ENCODE data around the gene MKRN2OS. TPM values are rescaled to one million over a fixed set of nuclear protein-coding genes. Genes with fewer than 3 reads are reported as not detected.

The MKRN2OS gene
- total and polyA plus RNA-seq, 10 of the 15 experiments (the other 5 are each of a cell fraction or from before 2014, with no cell fraction given), result 0.20 to 1.0 (median 0.40) TPM; not detected in 4

DNA sequence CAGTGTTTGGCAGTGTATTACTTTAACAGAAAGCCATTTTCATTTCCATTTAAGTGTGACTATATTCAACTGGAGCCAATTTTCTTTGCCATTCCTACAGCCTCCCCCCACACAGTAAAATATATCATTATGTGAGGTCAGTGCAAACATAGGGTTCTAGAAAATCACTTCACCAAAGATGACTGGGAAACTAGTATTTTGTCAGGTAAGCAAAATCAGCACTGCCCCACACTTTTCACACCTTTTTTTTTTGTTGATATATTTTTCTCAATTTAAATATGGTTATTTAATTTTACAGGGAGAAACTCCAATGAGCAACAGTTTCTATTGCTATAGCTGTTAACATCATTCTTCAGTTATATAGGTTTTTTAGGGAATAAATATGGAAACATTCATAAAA lies 29.7 kb downstream of the MKRN2OS start:
- FAIRE-seq (no peak), DNase-seq (ENCODE audit: low read depth, low spot score) (no peak), ATAC-seq (no peak)
- Histone ChIP-seq H2AFZ (ENCODE audit: control insufficient read depth, low read depth, low read length) (no peak overlapping the region), H3K27ac (ENCODE audit: control insufficient read depth, insufficient read depth) (no peak overlapping the region), H3K9ac (ENCODE audit: control insufficient read depth, insufficient read depth, low read length) (no peak overlapping the region), H3K4me1 (ENCODE audit: control insufficient read depth, insufficient read depth, low read length) (no peaks in the 10 kb centered on the region), H3K36me3 (ENCODE audit: control insufficient read depth in 2 of 2, insufficient read depth in 2 of 2, low read length in 1 of 2) (peaks cover 0 to 5% of the 10 kb centered on the region in 2 experiments; a peak in 1 of 4 replicates), H3K4me3 (no peak overlapping the region), H3K79me2 (ENCODE audit: control insufficient read depth, insufficient read depth, low read length) (no peaks in the 10 kb centered on the region), H3K27me3 (replicated peaks in 1 of 2; ENCODE audit: control insufficient read depth in 2 of 2, insufficient read depth in 2 of 2, low read length in 1 of 2) (no peaks in the 10 kb centered on the region), H3K9me3 (replicated peaks; ENCODE audit: control insufficient read depth, insufficient read depth, low read length) (no peaks in the 10 kb centered on the region), H3K4me2 (ENCODE audit: control insufficient read depth, insufficient read depth) (no peak overlapping the region), H4K20me1 (ENCODE audit: control insufficient read depth, insufficient read depth) (no peaks in the 10 kb centered on the region)
- ChIA-PET SMC1A (ENCODE audit: uncharacterized antibody, unreplicated experiment) (no interaction called here), POLR2A (no interaction called here), CTCF (no interaction called here), RAD21 (ENCODE audit: unreplicated experiment) (no interaction called here)
- BruUV-seq (replicated peaks), result no TSS peak
- in situ Hi-C loops (cut with MboI) (no loop called here), intact Hi-C loops (cut with micrococcal nuclease; ENCODE audit: unreplicated experiment) (no loop called here)
- TF ChIP-seq MEF2B (IDR thresholded peaks at IDR 0.05; ENCODE audit: partially characterized antibody, poor library complexity, severe bottlenecking) (no peak), EZH2 (IDR thresholded peaks at IDR 0.05; ENCODE audit: borderline replicate concordance, control insufficient read depth, low read depth, low read length) (no peak)

- intact Hi-C loops (cut with micrococcal nuclease; ENCODE audit: unreplicated experiment), result no loop called here
- Histone ChIP-seq H3K9ac (ENCODE audit: control insufficient read depth, insufficient read depth, low read length) (no peak overlapping the region), H3K9me3 (replicated peaks; ENCODE audit: control insufficient read depth, insufficient read depth, low read length) (no peaks in the 10 kb centered on the region), H3K36me3 (ENCODE audit: control insufficient read depth in 2 of 2, insufficient read depth in 2 of 2, low read length in 1 of 2) (peaks cover 0 to 10% of the 10 kb centered on the region in 2 experiments; a peak in 1 of 4 replicates), H3K4me3 (no peak overlapping the region), H2AFZ (ENCODE audit: control insufficient read depth, low read depth, low read length) (no peak overlapping the region), H3K27ac (ENCODE audit: control insufficient read depth, insufficient read depth) (no peak overlapping the region), H3K79me2 (ENCODE audit: control insufficient read depth, insufficient read depth, low read length) (no peaks in the 10 kb centered on the region), H3K27me3 (replicated peaks in 1 of 2; ENCODE audit: control insufficient read depth in 2 of 2, insufficient read depth in 2 of 2, low read length in 1 of 2) (no peaks in the 10 kb centered on the region), H4K20me1 (ENCODE audit: control insufficient read depth, insufficient read depth) (no peaks in the 10 kb centered on the region), H3K4me1 (ENCODE audit: control insufficient read depth, insufficient read depth, low read length) (no peaks in the 10 kb centered on the region), H3K4me2 (ENCODE audit: control insufficient read depth, insufficient read depth) (no peak overlapping the region)
- ATAC-seq (no peak), FAIRE-seq (no peak), DNase-seq (ENCODE audit: low read depth, low spot score) (no peak)
- SMC1A ChIA-PET (ENCODE audit: uncharacterized antibody, unreplicated experiment), result interaction anchor here (0.6 kb wide), 1 partner anchor 92 kb away, joined by 3 read pairs; no protein-coding TSS in a partner anchor
- POLR2A ChIA-PET, result no interaction called here
- RAD21 ChIA-PET (ENCODE audit: unreplicated experiment), result no interaction called here
- CTCF ChIA-PET, result no interaction called here
- no TSS peak for BruUV-seq (replicated peaks)
- 99% methylated on average over 5 of the region's 5 CpGs for WGBS (ENCODE audit: insufficient coverage, insufficient replicate concordance, low lambda C conversion rate, missing lambda C conversion rate)
- in situ Hi-C loops (cut with MboI), result no loop called here
- no peak for TF ChIP-seq PML (IDR thresholded peaks at IDR 0.05; ENCODE audit: low read length)
- TF ChIP-seq SREBF1 (IDR thresholded peaks at IDR 0.05; ENCODE audit: low read length), result no peak
- no peak for TF ChIP-seq ZBTB4 (CRISPR knock-in tag; IDR thresholded peaks at IDR 0.05)
- TF ChIP-seq, protein P1, sequence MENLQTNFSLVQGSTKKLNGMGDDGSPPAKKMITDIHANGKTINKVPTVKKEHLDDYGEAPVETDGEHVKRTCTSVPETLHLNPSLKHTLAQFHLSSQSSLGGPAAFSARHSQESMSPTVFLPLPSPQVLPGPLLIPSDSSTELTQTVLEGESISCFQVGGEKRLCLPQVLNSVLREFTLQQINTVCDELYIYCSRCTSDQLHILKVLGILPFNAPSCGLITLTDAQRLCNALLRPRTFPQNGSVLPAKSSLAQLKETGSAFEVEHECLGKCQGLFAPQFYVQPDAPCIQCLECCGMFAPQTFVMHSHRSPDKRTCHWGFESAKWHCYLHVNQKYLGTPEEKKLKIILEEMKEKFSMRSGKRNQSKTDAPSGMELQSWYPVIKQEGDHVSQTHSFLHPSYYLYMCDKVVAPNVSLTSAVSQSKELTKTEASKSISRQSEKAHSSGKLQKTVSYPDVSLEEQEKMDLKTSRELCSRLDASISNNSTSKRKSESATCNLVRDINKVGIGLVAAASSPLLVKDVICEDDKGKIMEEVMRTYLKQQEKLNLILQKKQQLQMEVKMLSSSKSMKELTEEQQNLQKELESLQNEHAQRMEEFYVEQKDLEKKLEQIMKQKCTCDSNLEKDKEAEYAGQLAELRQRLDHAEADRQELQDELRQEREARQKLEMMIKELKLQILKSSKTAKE (IDR thresholded peaks at IDR 0.05; ENCODE audit: low read depth, poor library complexity, severe bottlenecking), result no peak
- no peak for TF ChIP-seq SP1 (IDR thresholded peaks at IDR 0.05; ENCODE audit: low read depth, low read length)
- no peak for TF ChIP-seq NFYA (IDR thresholded peaks at IDR 0.05; ENCODE audit: borderline replicate concordance, low read depth, low read length)
- TF ChIP-seq BACH1 (IDR thresholded peaks at IDR 0.05; ENCODE audit: borderline replicate concordance), result no peak
- no peak for TF ChIP-seq RELA (IDR thresholded peaks at IDR 0.05; ENCODE audit: borderline replicate concordance, partially characterized antibody)
- TF ChIP-seq JUND (IDR thresholded peaks at IDR 0.05; ENCODE audit: low read depth, low read length), result no peak
Measured at GRCh38 chr3:12513694-12514446, 31.4 kb downstream of the MKRN2OS start.
